GM12891 (cell line): ENCODE measurements around the gene VRK2.

Experiments used
- PAX5 ChIP-seq: IDR thresholded peaks from 2 replicates; pipeline ENCODE4 v1.6.1; 2011; ENCODE audit warnings: low read length, moderate library complexity, mild to moderate bottlenecking; ENCODE audit not compliant: insufficient read depth, severe bottlenecking
- POLR2A ChIP-seq: IDR thresholded peaks from 2 replicates; pipeline ENCODE4 v1.6.1; 2011; ENCODE audit warnings: low read depth, low read length, control low read depth
- POLR2AphosphoS5 ChIP-seq: IDR thresholded peaks from 2 replicates; pipeline ENCODE4 v1.6.1; 2011; ENCODE audit warnings: low read depth, low read length, control low read depth
- POU2F2 ChIP-seq: IDR thresholded peaks from 2 replicates; pipeline ENCODE4 v1.6.1; 2011; ENCODE audit warnings: low read depth, mild to moderate bottlenecking, control low read depth, low read length, moderate library complexity
- SPI1 ChIP-seq: IDR thresholded peaks from 2 replicates; pipeline ENCODE4 v1.6.1; 2011; ENCODE audit warnings: low read depth, low read length, control low read depth
- TAF1 ChIP-seq: IDR thresholded peaks from 2 replicates; pipeline ENCODE4 v1.6.1; 2011; ENCODE audit warnings: low read depth, low read length, control low read depth

- no peak for TF ChIP-seq TAF1
- no peak for TF ChIP-seq POLR2AphosphoS5
- no peak for TF ChIP-seq POLR2A
- TF ChIP-seq SPI1: peak; percentile 97
- no peak for TF ChIP-seq PAX5
- TF ChIP-seq POU2F2: no peak
Measured at GRCh38 chr2:58039170-58039611, 7.4 kb upstream of the VRK2 start.
